ENCODE results near the gene RDH16. TPM values are rescaled to one million over a fixed set of nuclear protein-coding genes. Genes with fewer than 3 reads are reported as not detected.
"Not testable (repeated sequence)": the region's sequence is repeated elsewhere in the genome, so short reads cannot be mapped to it uniquely, and the experiment has no call there.

The RDH16 gene
- total and polyA plus RNA-seq, 4 experiments from 2014 or later: 0.09 to 1.9 (median 0.87) TPM

- no peaks in the 10 kb centered on the region for H3K4me1 Mint-ChIP-seq
- Histone ChIP-seq H3K4me1 (ENCODE audit: insufficient read depth, low read length) (no peaks in the 10 kb centered on the region), H3K4me3 (ENCODE audit: low read length in 2 of 2) (no peak overlapping the region), H3K27me3 (ENCODE audit: insufficient read depth, low read length) (no peaks in the 10 kb centered on the region), H3K36me3 (ENCODE audit: insufficient read depth, low read length) (no peaks in the 10 kb centered on the region), H3K27ac (ENCODE audit: low read depth, low read length) (no peak overlapping the region), H3K9me3 (ENCODE audit: control insufficient read depth in 1 of 2, low read length in 2 of 2) (no peaks in the 10 kb centered on the region)
- H3K36me3 Mint-ChIP-seq: no peaks in the 10 kb centered on the region
- H3K27me3 Mint-ChIP-seq: peaks cover 0 to 5% of the 10 kb centered on the region in 2 donors
- DNase-seq: no peak
- H3K4me3 Mint-ChIP-seq: no peak overlapping the region
- peaks cover 0 to 10% (median 9%) of the 10 kb centered on the region in 8 donors for H3K9me3 Mint-ChIP-seq
- intact Hi-C loops (cut with micrococcal nuclease): no loop called here
- POLR2A ChIA-PET (ENCODE audit: partially characterized antibody): no interaction called here
- no peak overlapping the region for H3K27ac Mint-ChIP-seq
- CTCF ChIA-PET (ENCODE audit: partially characterized antibody): no interaction called here
Measured at GRCh38 chr12:56943878-56944277, 13.5 kb downstream of the RDH16 start.

- H3K36me3 Mint-ChIP-seq; H3K4me3 ChIP-seq (ENCODE audit: low read length in 2 of 2); DNase-seq; H3K27ac Mint-ChIP-seq; intact Hi-C loops (cut with micrococcal nuclease); H3K4me1 Mint-ChIP-seq; H3K4me1 ChIP-seq (ENCODE audit: insufficient read depth, low read length); CTCF ChIA-PET (ENCODE audit: partially characterized antibody); H3K9me3 Mint-ChIP-seq; H3K9me3 ChIP-seq (ENCODE audit: control insufficient read depth in 1 of 2, low read length in 2 of 2); H3K36me3 ChIP-seq (ENCODE audit: insufficient read depth, low read length); H3K27ac ChIP-seq (ENCODE audit: low read depth, low read length); H3K27me3 ChIP-seq (ENCODE audit: insufficient read depth, low read length); POLR2A ChIA-PET (ENCODE audit: partially characterized antibody); H3K27me3 Mint-ChIP-seq; H3K4me3 Mint-ChIP-seq: not testable (repeated sequence)
Measured at GRCh38 chr12:56943374-56943773, 14.0 kb downstream of the RDH16 start.

GRCh38 chr12:56941299-56942017 lies 15.9 kb downstream of the RDH16 start:
- Histone ChIP-seq H3K36me3 (ENCODE audit: insufficient read depth, low read length) (no peaks in the 10 kb centered on the region), H3K9me3 (ENCODE audit: control insufficient read depth in 1 of 2, low read length in 2 of 2) (no peaks in the 10 kb centered on the region), H3K4me1 (ENCODE audit: insufficient read depth, low read length) (no peaks in the 10 kb centered on the region), H3K4me3 (ENCODE audit: low read length in 2 of 2) (no peak overlapping the region), H3K27ac (ENCODE audit: low read depth, low read length) (no peak overlapping the region), H3K27me3 (ENCODE audit: insufficient read depth, low read length) (no peaks in the 10 kb centered on the region)
- no peaks in the 10 kb centered on the region for H3K36me3 Mint-ChIP-seq
- H3K4me3 Mint-ChIP-seq: no peak overlapping the region
- peaks cover 0 to 5% of the 10 kb centered on the region in 2 donors for H3K27me3 Mint-ChIP-seq
- POLR2A ChIA-PET (ENCODE audit: partially characterized antibody): no interaction called here
- intact Hi-C loops (cut with micrococcal nuclease): no loop called here
- CTCF ChIA-PET (ENCODE audit: partially characterized antibody): no interaction called here
- H3K4me1 Mint-ChIP-seq: no peaks in the 10 kb centered on the region
- no peak overlapping the region for H3K27ac Mint-ChIP-seq
- H3K9me3 Mint-ChIP-seq: peaks cover 0 to 10% (median 6%) of the 10 kb centered on the region in 8 donors
- no peak for DNase-seq

- H3K9me3 Mint-ChIP-seq; H3K4me1 Mint-ChIP-seq; POLR2A ChIA-PET (ENCODE audit: partially characterized antibody); H3K9me3 ChIP-seq (ENCODE audit: control insufficient read depth in 1 of 2, low read length in 2 of 2); H3K4me3 Mint-ChIP-seq; H3K27me3 ChIP-seq (ENCODE audit: insufficient read depth, low read length); intact Hi-C loops (cut with micrococcal nuclease); H3K27ac Mint-ChIP-seq; H3K4me3 ChIP-seq (ENCODE audit: low read length in 2 of 2); H3K27ac ChIP-seq (ENCODE audit: low read depth, low read length); H3K27me3 Mint-ChIP-seq; H3K4me1 ChIP-seq (ENCODE audit: insufficient read depth, low read length); H3K36me3 ChIP-seq (ENCODE audit: insufficient read depth, low read length); DNase-seq; CTCF ChIA-PET (ENCODE audit: partially characterized antibody); H3K36me3 Mint-ChIP-seq: not testable (repeated sequence)
Measured at GRCh38 chr12:56940942-56941298, 16.5 kb downstream of the RDH16 start.

GRCh38 chr12:56935752-56936151 lies 21.7 kb downstream of the RDH16 start:
- Mint-ChIP-seq H3K4me3 (no peak overlapping the region), H3K27me3 (peaks cover 2 to 3% of the 10 kb centered on the region in 2 donors), H3K9me3 (no peaks in the 10 kb centered on the region), H3K27ac (no peak overlapping the region), H3K4me1 (peaks cover 0 to 5% (median 2%) of the 10 kb centered on the region in 4 donors), H3K36me3 (no peaks in the 10 kb centered on the region)
- Histone ChIP-seq H3K4me3 (ENCODE audit: low read length in 2 of 2) (no peak overlapping the region), H3K36me3 (ENCODE audit: insufficient read depth, low read length) (no peaks in the 10 kb centered on the region), H3K9me3 (ENCODE audit: control insufficient read depth in 1 of 2, low read length in 2 of 2) (no peaks in the 10 kb centered on the region), H3K27me3 (ENCODE audit: insufficient read depth, low read length) (no peaks in the 10 kb centered on the region), H3K27ac (ENCODE audit: low read depth, low read length) (no peak overlapping the region), H3K4me1 (ENCODE audit: insufficient read depth, low read length) (no peaks in the 10 kb centered on the region)
- ChIA-PET POLR2A (ENCODE audit: partially characterized antibody) (no interaction called here), CTCF (ENCODE audit: partially characterized antibody) (interaction anchor here (0.6 kb wide), 1 partner anchor 867 kb away, joined by 4 read pairs; no protein-coding TSS in a partner anchor)
- DNase-seq: no peak
- intact Hi-C loops (cut with micrococcal nuclease): no loop called here

- POLR2A ChIA-PET (ENCODE audit: partially characterized antibody): no interaction called here
- no peaks in the 10 kb centered on the region for H3K36me3 Mint-ChIP-seq
- H3K27me3 Mint-ChIP-seq: peaks cover 2 to 3% of the 10 kb centered on the region in 2 donors
- H3K4me3 Mint-ChIP-seq: no peak overlapping the region
- no peak overlapping the region for H3K27ac Mint-ChIP-seq
- no peak overlapping the region for H3K4me3 ChIP-seq (ENCODE audit: low read length in 2 of 2)
- no peak for DNase-seq
- H3K36me3 ChIP-seq (ENCODE audit: insufficient read depth, low read length): no peaks in the 10 kb centered on the region
- H3K9me3 ChIP-seq (ENCODE audit: control insufficient read depth in 1 of 2, low read length in 2 of 2): no peaks in the 10 kb centered on the region
- CTCF ChIA-PET (ENCODE audit: partially characterized antibody): interaction anchor here (0.6 kb wide), 1 partner anchor 867 kb away, joined by 4 read pairs; no protein-coding TSS in a partner anchor
- H3K27me3 ChIP-seq (ENCODE audit: insufficient read depth, low read length): no peaks in the 10 kb centered on the region
- intact Hi-C loops (cut with micrococcal nuclease): no loop called here
- no peaks in the 10 kb centered on the region for H3K9me3 Mint-ChIP-seq
- no peak overlapping the region for H3K27ac ChIP-seq (ENCODE audit: low read depth, low read length)
- peaks cover 0 to 5% (median 2%) of the 10 kb centered on the region in 4 donors for H3K4me1 Mint-ChIP-seq
- no peaks in the 10 kb centered on the region for H3K4me1 ChIP-seq (ENCODE audit: insufficient read depth, low read length)
Measured at GRCh38 chr12:56935157-56935556, 22.3 kb downstream of the RDH16 start.

- Histone ChIP-seq H3K27me3 (ENCODE audit: insufficient read depth, low read length) (no peaks in the 10 kb centered on the region), H3K4me1 (ENCODE audit: insufficient read depth, low read length) (no peaks in the 10 kb centered on the region), H3K36me3 (ENCODE audit: insufficient read depth, low read length) (no peaks in the 10 kb centered on the region), H3K4me3 (ENCODE audit: low read length in 2 of 2) (no peak within 1 kb of the TSS), H3K9me3 (ENCODE audit: control insufficient read depth in 1 of 2, low read length in 2 of 2) (no peaks in the 10 kb centered on the region), H3K27ac (ENCODE audit: low read depth, low read length) (no peak within 1 kb of the TSS)
- H3K27ac Mint-ChIP-seq: no peak within 1 kb of the TSS
- intact Hi-C loops (cut with micrococcal nuclease): no loop called here
- H3K36me3 Mint-ChIP-seq: no peaks in the 10 kb centered on the region
- ChIA-PET POLR2A (ENCODE audit: partially characterized antibody) (no interaction called here), CTCF (ENCODE audit: partially characterized antibody) (no interaction called here)
- DNase-seq: no peak
- H3K27me3 Mint-ChIP-seq: peaks cover 0 to 3% of the 10 kb centered on the region in 2 donors
- H3K9me3 Mint-ChIP-seq: no peaks in the 10 kb centered on the region
- no peak within 1 kb of the TSS for H3K4me3 Mint-ChIP-seq
- H3K4me1 Mint-ChIP-seq: peaks cover 0 to 5% (median 2%) of the 10 kb centered on the region in 4 donors
Measured at GRCh38 chr12:56933826-56934625, 23.4 kb downstream of the RDH16 start, which contains the start of gene SDR9C7. Gene SDR9C7, minus strand, starts transcription at chr12:56934408. Its CDS starts 147 bp downstream, at chr12:56934261.

All from CD4-positive, alpha-beta memory T cell (primary cell).